Measurements from ENCODE around the gene RDX.
"Not testable (repeated sequence)": the region's sequence is repeated elsewhere in the genome, so short reads cannot be mapped to it uniquely, and the experiment has no call there.

The RDX gene

GRCh38 chr11:110272919-110273318, 23.5 kb downstream of the RDX start:
- no peak for DNase-seq (ENCODE audit: low read depth in 2 of 2)

GRCh38 chr11:110269996-110270395, 26.4 kb downstream of the RDX start:
- no peak for DNase-seq (ENCODE audit: low read depth in 2 of 2)

GRCh38 chr11:110268441-110268840, 28.0 kb downstream of the RDX start:
- no peak for DNase-seq (ENCODE audit: low read depth in 2 of 2)

GRCh38 chr11:110262072-110262403, 34.4 kb downstream of the RDX start:
- no peak for DNase-seq (ENCODE audit: low read depth in 2 of 2)

- DNase-seq (ENCODE audit: low read depth in 2 of 2), result no peak
Measured at GRCh38 chr11:110261195-110262071, 35.0 kb downstream of the RDX start.

- DNase-seq (ENCODE audit: low read depth in 2 of 2), result no peak
Measured at GRCh38 chr11:110253525-110253924, 42.9 kb downstream of the RDX start.

GRCh38 chr11:110251836-110252235, 44.6 kb downstream of the RDX start:
- no peak for DNase-seq (ENCODE audit: low read depth in 2 of 2)

GRCh38 chr11:110250168-110250567, 46.2 kb downstream of the RDX start:
- DNase-seq (ENCODE audit: low read depth in 2 of 2), result no peak

GRCh38 chr11:110249766-110250165, 46.6 kb downstream of the RDX start:
- no peak for DNase-seq (ENCODE audit: low read depth in 2 of 2)

GRCh38 chr11:110249066-110249465, 47.3 kb downstream of the RDX start:
- DNase-seq (ENCODE audit: low read depth in 2 of 2), result no peak

- no peak for DNase-seq (ENCODE audit: low read depth in 2 of 2)
Measured at GRCh38 chr11:110243791-110244190, 52.6 kb downstream of the RDX start.

GRCh38 chr11:110242746-110243145, 53.7 kb downstream of the RDX start:
- no peak for DNase-seq (ENCODE audit: low read depth in 2 of 2)

GRCh38 chr11:110242188-110242587, 54.2 kb downstream of the RDX start:
- no peak for DNase-seq (ENCODE audit: low read depth in 2 of 2)

GRCh38 chr11:110235966-110236365, 60.4 kb downstream of the RDX start:
- DNase-seq (ENCODE audit: low read depth in 2 of 2), result no peak

- DNase-seq (ENCODE audit: low read depth in 2 of 2), result no peak
Measured at GRCh38 chr11:110230377-110230776, 66.0 kb downstream of the RDX start.

GRCh38 chr11:110219006-110219785, 77.2 kb downstream of the RDX start:
- DNase-seq (ENCODE audit: low read depth in 2 of 2), result no peak

GRCh38 chr11:110217936-110218335, 78.5 kb downstream of the RDX start:
- no peak for DNase-seq (ENCODE audit: low read depth in 2 of 2)

GRCh38 chr11:110217223-110217877, 79.1 kb downstream of the RDX start:
- DNase-seq (ENCODE audit: low read depth in 2 of 2), result no peak

GRCh38 chr11:110209313-110209694, 87.1 kb downstream of the RDX start:
- not testable (repeated sequence) for DNase-seq (ENCODE audit: low read depth in 2 of 2)

- not testable (repeated sequence) for DNase-seq (ENCODE audit: low read depth in 2 of 2)
Measured at GRCh38 chr11:110208678-110209312, 87.6 kb downstream of the RDX start.

- no peak for DNase-seq (ENCODE audit: low read depth in 2 of 2)
Measured at GRCh38 chr11:110207123-110207522, 89.3 kb downstream of the RDX start.

- DNase-seq (ENCODE audit: low read depth in 2 of 2), result no peak
Measured at GRCh38 chr11:110200836-110201235, 95.6 kb downstream of the RDX start.

Data from activated CD8-positive, alpha-beta memory T cell treated with anti-CD3 and anti-CD28 coated beads for 4 hours (primary cell).